Activated CD4-positive, alpha-beta T cell treated with anti-CD3 and anti-CD28 coated beads, Interleukin-2, amount 50 U/mL, for 1 hour (primary cell): ENCODE results near the gene C3orf52.

ENCODE experiments used
- DNase-seq: peaks from one replicate; pipeline ENCODE4 v3.0.0-alpha.2; 2020

The C3orf52 gene

DNA sequence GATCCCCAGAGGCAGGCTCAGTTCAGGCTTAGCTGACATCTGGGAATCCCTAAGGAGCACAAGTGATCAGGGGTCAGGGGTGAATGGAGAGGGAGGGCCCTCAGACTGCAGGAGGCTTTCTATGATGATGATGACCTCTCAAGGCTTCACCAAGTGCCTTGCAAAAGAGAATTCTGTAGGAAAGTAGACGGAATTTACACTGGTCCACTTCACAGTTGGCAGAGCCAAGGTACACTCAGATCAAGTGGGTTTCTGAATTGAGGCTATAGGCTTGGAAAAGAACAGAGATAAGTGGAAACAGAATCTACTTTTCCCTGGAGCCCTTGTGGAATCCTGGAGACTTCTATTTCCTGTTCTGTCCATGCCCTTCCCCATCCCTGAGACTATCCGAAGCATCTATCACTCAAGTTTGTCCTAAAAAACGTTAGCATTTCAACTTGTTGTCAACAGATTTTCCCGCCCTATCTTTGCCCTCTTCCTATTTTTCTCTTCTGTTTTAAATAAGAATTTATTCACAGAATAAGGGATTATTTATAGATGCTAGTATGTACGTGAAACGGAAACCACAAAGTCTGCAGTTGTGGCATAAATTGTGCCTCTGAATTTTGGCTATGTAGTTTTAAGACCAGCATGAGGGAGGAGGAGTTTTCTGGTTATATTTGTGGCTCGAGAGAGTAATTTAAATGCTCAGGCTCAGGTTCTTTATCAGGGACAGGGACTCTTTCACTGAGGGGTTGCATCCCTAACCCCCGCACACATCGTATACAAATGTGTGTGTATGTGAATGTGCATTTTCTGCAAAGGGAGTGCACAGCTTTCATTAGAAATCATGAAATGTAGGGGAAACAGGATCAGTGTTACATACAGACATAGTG, 34.0 kb downstream of the C3orf52 start:
- no peak for DNase-seq

- DNase-seq, result no peak
Measured at GRCh38 chr3:112121577-112122547, 35.7 kb downstream of the C3orf52 start.

DNA sequence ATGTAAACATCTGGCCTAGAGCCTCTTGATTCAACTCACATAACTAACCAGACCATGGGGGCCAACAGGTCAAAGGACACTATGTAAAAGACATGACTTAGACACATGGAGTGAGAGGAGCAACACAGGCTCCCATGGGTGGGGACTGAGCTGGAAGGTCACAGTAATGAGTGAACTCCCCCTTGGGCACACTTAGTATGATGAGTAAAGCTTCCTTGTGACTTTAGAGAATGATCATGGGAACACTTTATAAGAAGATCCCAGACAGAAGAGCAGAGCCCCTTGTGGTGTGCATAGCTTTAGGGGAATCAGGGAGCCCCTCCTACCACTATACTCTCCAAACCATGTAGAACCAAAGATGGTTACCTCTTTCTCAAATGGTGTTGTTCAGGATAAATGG, 36.7 kb downstream of the C3orf52 start:
- DNase-seq, result no peak

DNA sequence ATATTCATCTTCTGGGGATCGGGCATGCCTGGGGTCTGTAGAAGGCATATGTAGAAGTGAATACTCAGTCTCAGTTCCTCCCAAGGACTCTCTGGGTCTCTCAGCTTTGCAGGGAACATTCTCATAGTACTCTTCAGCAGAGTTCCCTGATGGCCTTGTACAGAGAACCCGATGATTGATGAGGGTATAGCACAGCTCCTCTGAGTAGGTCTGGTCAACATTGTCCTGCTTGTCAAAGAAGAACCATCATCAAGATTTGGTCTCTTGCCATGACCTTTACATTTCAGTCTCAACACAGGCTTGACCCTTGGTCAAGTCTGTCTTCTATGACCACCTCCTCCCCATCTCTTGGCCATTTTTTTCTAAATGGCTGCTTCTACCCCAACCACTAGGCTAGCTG, 37.4 kb downstream of the C3orf52 start:
- DNase-seq, result no peak

- DNase-seq, result no peak
Measured at GRCh38 chr3:112124907-112125607, 38.9 kb downstream of the C3orf52 start.

DNA sequence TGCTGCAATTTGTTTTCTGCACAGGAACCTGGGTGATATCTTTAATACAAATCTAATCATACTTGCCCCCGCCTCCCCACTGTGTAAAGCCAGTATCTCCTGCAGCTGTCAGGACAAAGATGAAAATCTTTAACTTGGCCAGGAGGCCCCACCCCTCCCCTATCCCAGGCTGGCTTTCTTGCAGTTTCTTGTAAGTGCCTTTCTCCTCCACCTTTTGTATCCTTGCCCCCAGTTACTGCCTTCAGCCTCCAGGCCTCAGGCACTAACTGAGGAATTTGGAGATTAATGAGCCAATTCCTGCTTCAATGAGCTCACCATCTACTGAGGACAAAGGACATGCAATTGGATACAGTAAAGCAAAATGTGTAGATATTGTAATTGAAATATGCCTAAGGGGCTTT, 40.3 kb downstream of the C3orf52 start:
- no peak for DNase-seq

- no peak for DNase-seq
Measured at GRCh38 chr3:112127522-112128494, 41.6 kb downstream of the C3orf52 start.

GRCh38 chr3:112128843-112129727, 42.9 kb downstream of the C3orf52 start:
- peak; percentile 51 for DNase-seq

DNA sequence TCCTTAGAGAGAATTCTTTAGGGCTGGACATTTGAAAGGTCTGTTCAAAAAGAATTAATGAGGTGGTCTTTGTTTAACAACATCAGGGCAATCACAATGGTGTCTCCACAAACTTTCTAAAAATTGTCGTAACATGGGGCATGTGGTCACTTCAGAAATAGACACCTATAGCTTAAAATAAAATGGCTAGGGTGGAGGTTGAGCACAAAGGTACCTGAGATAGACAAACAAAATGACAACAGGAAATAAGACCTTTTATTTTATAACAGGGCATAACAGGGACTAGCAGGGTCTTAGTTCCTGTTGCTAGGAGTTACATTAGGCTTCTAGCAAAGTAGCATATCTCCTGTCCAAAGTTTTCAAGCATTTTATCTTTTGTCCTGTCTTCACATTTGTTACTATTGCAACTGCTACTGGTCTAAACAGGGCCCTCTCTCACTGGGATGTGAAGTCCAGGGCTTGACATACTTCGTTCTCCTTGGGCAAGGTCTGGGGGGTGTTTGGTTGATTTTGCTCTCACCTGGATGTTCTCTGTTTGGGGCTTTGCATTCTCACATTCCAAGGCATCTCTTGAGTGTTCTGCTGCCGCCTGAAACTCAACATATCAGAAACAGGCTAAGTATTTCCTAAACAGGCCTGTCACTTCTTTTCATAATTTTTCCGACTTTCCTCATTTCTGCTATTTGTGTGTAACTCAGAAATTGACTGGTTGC, 43.9 kb downstream of the C3orf52 start:
- no peak for DNase-seq

- DNase-seq, result no peak
Measured at GRCh38 chr3:112130638-112130993, 44.4 kb downstream of the C3orf52 start.

- DNase-seq, result no peak
Measured at GRCh38 chr3:112131111-112131510, 44.9 kb downstream of the C3orf52 start.

DNA sequence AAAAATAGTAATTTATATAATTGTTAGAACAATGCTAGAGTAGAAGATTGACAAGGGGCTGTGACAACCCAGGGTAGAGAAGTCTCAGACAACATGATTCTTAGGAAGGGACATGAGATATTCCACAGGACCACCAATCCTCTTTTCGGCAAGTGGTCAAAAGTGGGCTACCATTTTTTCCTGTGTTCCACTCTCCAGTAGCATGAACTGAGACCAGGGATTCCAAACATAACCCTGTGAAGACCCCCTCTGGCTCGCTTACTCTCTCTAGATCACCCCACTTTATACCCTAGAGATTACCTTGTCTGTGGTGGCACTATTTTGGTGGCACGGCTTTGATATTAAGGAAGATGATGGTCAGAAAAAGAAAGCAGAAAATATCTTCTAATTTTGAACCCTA, 45.9 kb downstream of the C3orf52 start:
- DNase-seq, result no peak

DNA sequence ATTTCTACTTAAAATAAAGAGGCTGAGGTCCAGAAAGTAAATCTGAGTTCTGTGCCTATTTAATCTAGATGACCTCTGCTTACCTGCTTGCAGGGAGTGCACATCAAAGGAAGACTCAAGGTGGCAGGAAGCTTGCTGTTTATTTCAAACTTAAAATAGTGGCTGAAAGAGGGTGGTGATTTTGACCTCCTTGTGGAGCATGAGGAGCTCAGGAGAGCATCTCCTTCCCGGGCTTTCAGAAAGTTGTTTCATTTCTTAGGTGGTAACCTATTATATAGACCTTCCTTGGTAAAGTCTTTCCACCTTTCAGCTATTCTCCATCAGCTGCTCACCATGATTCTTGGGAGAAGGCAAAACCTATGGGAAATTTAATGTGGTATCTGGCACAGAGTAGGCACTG, 46.4 kb downstream of the C3orf52 start:
- no peak for DNase-seq

- peak; percentile 68 for DNase-seq
Measured at GRCh38 chr3:112132975-112133448, 46.8 kb downstream of the C3orf52 start, which contains the start of gene GCSAM. Gene GCSAM, minus strand, starts transcription at chr3:112133248. Its CDS starts 128 bp downstream, at chr3:112133120.

DNA sequence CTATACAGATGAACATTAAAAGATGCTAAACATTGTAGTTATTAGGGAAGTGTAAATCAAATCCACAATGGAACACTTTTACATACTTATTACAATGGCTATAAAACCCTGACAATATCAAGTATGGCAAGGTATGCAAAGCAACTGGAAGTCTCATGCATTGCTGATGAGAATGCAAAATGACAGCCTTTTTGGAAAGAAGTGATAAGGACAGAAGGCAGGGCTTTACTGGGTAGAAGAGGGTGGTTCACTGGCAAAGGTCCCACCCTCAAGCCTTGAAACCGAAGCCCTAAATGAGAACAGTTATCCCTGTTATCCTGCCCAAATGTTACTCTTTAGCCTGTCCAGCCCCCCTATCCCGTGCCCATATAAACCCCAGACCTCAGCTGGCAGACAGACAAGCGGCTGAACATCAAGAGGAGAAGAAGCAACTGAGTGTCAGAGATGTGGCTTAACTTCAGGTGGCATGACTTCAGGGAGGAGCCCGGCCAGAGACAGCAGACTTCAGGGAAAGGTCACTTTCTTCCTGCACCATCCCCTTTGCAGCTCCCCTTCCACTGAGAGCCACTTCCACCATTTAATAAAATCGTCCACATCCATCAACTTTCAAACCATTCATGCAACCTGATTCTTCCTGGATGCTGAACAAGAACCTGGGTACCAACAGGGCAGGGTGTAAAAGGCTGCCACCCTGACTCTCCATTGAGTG, 47.6 kb downstream of the C3orf52 start:
- no peak for DNase-seq

- no peak for DNase-seq
Measured at GRCh38 chr3:112134335-112135124, 48.3 kb downstream of the C3orf52 start.

DNA sequence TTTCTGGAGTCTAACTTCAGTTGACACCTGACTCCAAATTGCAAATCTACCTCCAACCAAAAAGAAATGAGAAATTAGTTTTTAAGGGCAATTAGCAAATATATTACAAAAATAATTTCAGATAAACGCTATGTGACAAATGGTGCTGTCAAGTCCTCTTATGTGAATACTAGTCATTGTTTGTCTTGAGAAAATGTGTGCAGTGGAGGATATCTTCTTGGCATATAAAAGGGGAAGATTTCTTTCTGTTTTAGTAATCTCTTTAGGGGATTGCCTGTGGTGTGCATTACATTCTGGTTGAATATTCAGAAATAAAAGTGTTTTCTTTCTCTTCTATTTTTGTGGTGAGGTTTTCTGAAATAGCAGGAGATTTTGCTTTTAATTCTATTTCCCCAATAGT, 49.9 kb downstream of the C3orf52 start:
- no peak for DNase-seq

- peak; percentile 37 for DNase-seq
Measured at GRCh38 chr3:112136959-112137693, 50.9 kb downstream of the C3orf52 start.
